Measurements from ENCODE around the gene FIGNL2. TPM values are rescaled to one million over a fixed set of nuclear protein-coding genes. Genes with fewer than 3 reads are reported as not detected.
"Not testable (repeated sequence)": the region's sequence is repeated elsewhere in the genome, so short reads cannot be mapped to it uniquely, and the experiment has no call there.

The FIGNL2 gene
- total RNA-seq, 4 donors from 2014 or later = 1.1 to 2.1 (median 1.3) TPM

- 67 to 74% methylated on average over 11 to 13 of the region's 13 CpGs for WGBS, 2 donors
- no peaks in the 10 kb centered on the region for H3K9me3 ChIP-seq
- H3K27ac ChIP-seq = no peak overlapping the region
- peaks cover 0 to 25% (median 0%) of the 10 kb centered on the region in 4 donors for H3K4me1 ChIP-seq
- TF ChIP-seq POLR2A (IDR thresholded peaks at IDR 0.05) (no peak), CTCF (IDR thresholded peaks at IDR 0.05) (no peak), EP300 (IDR thresholded peaks at IDR 0.05) (no peak)
- no peaks in the 10 kb centered on the region for H3K36me3 ChIP-seq
- H3K27me3 ChIP-seq = no peaks in the 10 kb centered on the region
- no peak for DNase-seq (ENCODE audit: low spot score in 2 of 2)
- no peak overlapping the region for H3K4me3 ChIP-seq
These were observed 12.3 kb downstream of the FIGNL2 start for GRCh38 chr12:51836041-51836826.

- H3K27ac ChIP-seq = no peak overlapping the region
- H3K4me3 ChIP-seq = no peak overlapping the region
- no peaks in the 10 kb centered on the region for H3K9me3 ChIP-seq
- peaks cover 0 to 25% (median 0%) of the 10 kb centered on the region in 4 donors for H3K4me1 ChIP-seq
- no peaks in the 10 kb centered on the region for H3K36me3 ChIP-seq
- 83 to 86% methylated on average over 11 of the region's 11 CpGs for WGBS, 2 donors
- no peaks in the 10 kb centered on the region for H3K27me3 ChIP-seq
- TF ChIP-seq EP300 (IDR thresholded peaks at IDR 0.05) = no peak
- no peak for TF ChIP-seq CTCF (IDR thresholded peaks at IDR 0.05)
- no peak for TF ChIP-seq POLR2A (IDR thresholded peaks at IDR 0.05)
- DNase-seq (ENCODE audit: low spot score in 2 of 2) = no peak
These were observed 14.1 kb downstream of the FIGNL2 start for GRCh38 chr12:51834411-51834810.

GRCh38 chr12:51833448-51834227 lies 14.9 kb downstream of the FIGNL2 start:
- no peaks in the 10 kb centered on the region for H3K9me3 ChIP-seq
- no peaks in the 10 kb centered on the region for H3K27me3 ChIP-seq
- DNase-seq (ENCODE audit: low spot score in 2 of 2) = no peak
- H3K4me3 ChIP-seq = no peak overlapping the region
- 75% methylated on average over 12 of the region's 12 CpGs for WGBS, 2 donors
- H3K27ac ChIP-seq = no peak overlapping the region
- peaks cover 0 to 18% (median 0%) of the 10 kb centered on the region in 4 donors for H3K4me1 ChIP-seq
- TF ChIP-seq POLR2A (IDR thresholded peaks at IDR 0.05) (no peak), CTCF (IDR thresholded peaks at IDR 0.05) (no peak), EP300 (IDR thresholded peaks at IDR 0.05) (no peak)
- H3K36me3 ChIP-seq = no peaks in the 10 kb centered on the region

GRCh38 chr12:51832354-51833107 lies 16.0 kb downstream of the FIGNL2 start:
- Histone ChIP-seq H3K36me3 (no peaks in the 10 kb centered on the region), H3K27me3 (no peaks in the 10 kb centered on the region)
- TF ChIP-seq POLR2A (IDR thresholded peaks at IDR 0.05) = no peak
- no peak for TF ChIP-seq EP300 (IDR thresholded peaks at IDR 0.05)
- no peak for TF ChIP-seq CTCF (IDR thresholded peaks at IDR 0.05)

GRCh38 chr12:51831817-51832216 lies 16.7 kb downstream of the FIGNL2 start:
- H3K27ac ChIP-seq; H3K27me3 ChIP-seq; H3K4me3 ChIP-seq; H3K9me3 ChIP-seq; DNase-seq (ENCODE audit: low spot score in 2 of 2); H3K36me3 ChIP-seq: not testable (repeated sequence)
- peaks cover 0 to 27% (median 0%) of the 10 kb centered on the region in 4 donors for H3K4me1 ChIP-seq
- WGBS, 2 donors = 80 to 87% methylated on average over 5 of the region's 5 CpGs

More at GRCh38 chr12:51832354-51833107, 16.0 kb downstream of the FIGNL2 start:
- DNase-seq (ENCODE audit: low spot score in 2 of 2) = no peak
- peaks cover 0 to 21% (median 0%) of the 10 kb centered on the region in 4 donors for H3K4me1 ChIP-seq
- WGBS, 2 donors = 61 to 68% methylated on average over 10 of the region's 10 CpGs
- H3K27ac ChIP-seq = no peak overlapping the region
- H3K9me3 ChIP-seq = no peaks in the 10 kb centered on the region
- no peak overlapping the region for H3K4me3 ChIP-seq

Data from tibial nerve (tissue), 4 donors.